HG03521 (cell line): ENCODE results near the gene PPP5C.
"Not testable (repeated sequence)": the region's sequence is repeated elsewhere in the genome, so short reads cannot be mapped to it uniquely, and the experiment has no call there.

Experiments
- ATAC-seq: cut with Tn5 transposase; IDR thresholded peaks from one replicate; pipeline ENCODE4 v1.9.1; 2021; ENCODE audit warnings: mild to moderate bottlenecking, moderate library complexity; ENCODE audit not compliant: unreplicated experiment

PPP5C gene

GRCh38 chr19:46361915-46362314 is 15.0 kb downstream of the PPP5C start:
- ATAC-seq = no peak

- ATAC-seq = no peak
These were observed 17.5 kb downstream of the PPP5C start for GRCh38 chr19:46364359-46364758.

- ATAC-seq = no peak
These were observed 18.7 kb downstream of the PPP5C start for GRCh38 chr19:46365561-46365960.

- no peak for ATAC-seq
These were observed 19.9 kb downstream of the PPP5C start for GRCh38 chr19:46366620-46367292.

- ATAC-seq = no peak
These were observed 20.5 kb downstream of the PPP5C start for GRCh38 chr19:46367426-46367825.

GRCh38 chr19:46368116-46368515 is 21.2 kb downstream of the PPP5C start:
- no peak for ATAC-seq

GRCh38 chr19:46369817-46370216 is 22.9 kb downstream of the PPP5C start:
- no peak for ATAC-seq

GRCh38 chr19:46371371-46371901 is 24.5 kb downstream of the PPP5C start:
- no peak for ATAC-seq

- ATAC-seq = no peak
These were observed 26.1 kb downstream of the PPP5C start for GRCh38 chr19:46372901-46373490.

- no peak for ATAC-seq
These were observed 26.8 kb downstream of the PPP5C start for GRCh38 chr19:46373491-46374359.

- ATAC-seq = no peak
These were observed 27.9 kb downstream of the PPP5C start for GRCh38 chr19:46374536-46375475.

- ATAC-seq = not testable (repeated sequence)
These were observed 28.7 kb downstream of the PPP5C start for GRCh38 chr19:46375476-46376067.

GRCh38 chr19:46376241-46377153 is 29.6 kb downstream of the PPP5C start:
- ATAC-seq = no peak

- no peak for ATAC-seq
These were observed 31.4 kb downstream of the PPP5C start for GRCh38 chr19:46378268-46378667.

GRCh38 chr19:46380690-46381089 is 33.8 kb downstream of the PPP5C start:
- ATAC-seq = no peak

GRCh38 chr19:46381346-46381745 is 34.5 kb downstream of the PPP5C start:
- ATAC-seq = no peak

GRCh38 chr19:46381756-46382345 is 35.0 kb downstream of the PPP5C start:
- no peak for ATAC-seq

- no peak for ATAC-seq
These were observed 36.4 kb downstream of the PPP5C start for GRCh38 chr19:46383171-46383815.
